ENCODE measurements around the gene NKIRAS2.

The NKIRAS2 gene

GRCh38 chr17:42051013-42051400 lies 31.1 kb downstream of the NKIRAS2 start:
- in situ Hi-C loops (cut with HindIII; ENCODE audit: low pct_ligation_motif_present, low sequenced_read_pairs), result no loop called here
- peak overlapping the region; percentile 45 for H3K4me3 ChIP-seq (ENCODE audit: low read depth, low read length)

GRCh38 chr17:42051645-42052044 lies 31.8 kb downstream of the NKIRAS2 start:
- H3K27me3 ChIP-seq (replicated peaks), result peaks cover 39% of the 10 kb centered on the region
- DNase-seq, result no peak
- no peak for TF ChIP-seq CTCF (IDR thresholded peaks at IDR 0.05; ENCODE audit: low read depth, low read length, missing control alignments)
- no peak overlapping the region for H3K27ac ChIP-seq
- no peaks in the 10 kb centered on the region for H3K36me3 ChIP-seq (replicated peaks)
- no peak overlapping the region for H3K4me3 ChIP-seq (ENCODE audit: low read depth, low read length)
- in situ Hi-C loops (cut with HindIII; ENCODE audit: low pct_ligation_motif_present, low sequenced_read_pairs), result no loop called here

More at GRCh38 chr17:42051013-42051400, 31.1 kb downstream of the NKIRAS2 start:
- no peak for DNase-seq
- Histone ChIP-seq H3K27ac (no peak overlapping the region), H3K27me3 (replicated peaks) (peaks cover 39% of the 10 kb centered on the region), H3K36me3 (replicated peaks) (no peaks in the 10 kb centered on the region)
- no peak for TF ChIP-seq CTCF (IDR thresholded peaks at IDR 0.05; ENCODE audit: low read depth, low read length, missing control alignments)

GRCh38 chr17:42052346-42052877 lies 32.5 kb downstream of the NKIRAS2 start:
- no peak overlapping the region for H3K4me3 ChIP-seq (ENCODE audit: low read depth, low read length)
- H3K27me3 ChIP-seq (replicated peaks), result peaks cover 39% of the 10 kb centered on the region
- in situ Hi-C loops (cut with HindIII; ENCODE audit: low pct_ligation_motif_present, low sequenced_read_pairs), result no loop called here

GRCh38 chr17:42053731-42054500 lies 34.0 kb downstream of the NKIRAS2 start:
- DNase-seq, result no peak
- peaks cover 39% of the 10 kb centered on the region for H3K27me3 ChIP-seq (replicated peaks)
- H3K27ac ChIP-seq, result no peak overlapping the region
- no peaks in the 10 kb centered on the region for H3K36me3 ChIP-seq (replicated peaks)
- no peak for TF ChIP-seq CTCF (IDR thresholded peaks at IDR 0.05; ENCODE audit: low read depth, low read length, missing control alignments)
- in situ Hi-C loops (cut with HindIII; ENCODE audit: low pct_ligation_motif_present, low sequenced_read_pairs), result no loop called here
- H3K4me3 ChIP-seq (ENCODE audit: low read depth, low read length), result no peak overlapping the region

More at GRCh38 chr17:42052346-42052877, 32.5 kb downstream of the NKIRAS2 start:
- TF ChIP-seq CTCF (IDR thresholded peaks at IDR 0.05; ENCODE audit: low read depth, low read length, missing control alignments), result no peak
- no peak for DNase-seq
- Histone ChIP-seq H3K36me3 (replicated peaks) (no peaks in the 10 kb centered on the region), H3K27ac (no peak overlapping the region)

GRCh38 chr17:42055027-42055426 lies 35.1 kb downstream of the NKIRAS2 start:
- no peak for DNase-seq
- TF ChIP-seq CTCF (IDR thresholded peaks at IDR 0.05; ENCODE audit: low read depth, low read length, missing control alignments), result no peak
- Histone ChIP-seq H3K27me3 (replicated peaks) (peaks cover 32% of the 10 kb centered on the region), H3K36me3 (replicated peaks) (no peaks in the 10 kb centered on the region), H3K4me3 (ENCODE audit: low read depth, low read length) (no peak overlapping the region), H3K27ac (no peak overlapping the region)
- in situ Hi-C loops (cut with HindIII; ENCODE audit: low pct_ligation_motif_present, low sequenced_read_pairs), result no loop called here

Measured in brain microvascular endothelial cell (primary cell).